Measurements from ENCODE around the gene ZNF446.
"Not testable (repeated sequence)": the region's sequence is repeated elsewhere in the genome, so short reads cannot be mapped to it uniquely, and the experiment has no call there.

ZNF446 gene

GRCh38 chr19:58475714-58476497 is at the start of gene ZNF446:
TSS of gene ZNF446 (plus strand) at chr19:58476352. CDS start at chr19:58477219, 867 bp downstream.
- peak; percentile 97 for DNase-seq (ENCODE audit: low spot score)

DNA sequence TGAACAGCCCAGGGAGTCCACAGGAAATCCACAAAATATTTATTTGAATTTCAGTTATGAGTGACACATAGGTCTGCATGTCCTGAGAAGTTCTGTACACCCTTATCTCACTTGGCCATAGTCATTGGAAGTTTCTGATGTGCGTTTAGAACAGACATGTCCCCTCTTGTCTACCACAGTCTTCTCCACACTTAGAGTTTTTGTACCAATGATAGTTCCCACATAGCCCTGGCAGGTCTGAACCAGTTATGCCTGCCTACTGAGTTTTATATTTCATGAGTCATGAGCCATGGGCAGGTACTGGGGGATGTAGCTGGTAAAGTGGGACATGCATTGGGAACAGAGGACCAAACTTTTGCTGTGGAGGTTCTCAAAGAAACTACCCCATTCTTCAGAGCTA is 47.5 kb upstream of the ZNF446 start:
- no peak for DNase-seq (ENCODE audit: low spot score)

GRCh38 chr19:58429745-58430144 is 46.4 kb upstream of the ZNF446 start:
- no peak for DNase-seq (ENCODE audit: low spot score)

DNA sequence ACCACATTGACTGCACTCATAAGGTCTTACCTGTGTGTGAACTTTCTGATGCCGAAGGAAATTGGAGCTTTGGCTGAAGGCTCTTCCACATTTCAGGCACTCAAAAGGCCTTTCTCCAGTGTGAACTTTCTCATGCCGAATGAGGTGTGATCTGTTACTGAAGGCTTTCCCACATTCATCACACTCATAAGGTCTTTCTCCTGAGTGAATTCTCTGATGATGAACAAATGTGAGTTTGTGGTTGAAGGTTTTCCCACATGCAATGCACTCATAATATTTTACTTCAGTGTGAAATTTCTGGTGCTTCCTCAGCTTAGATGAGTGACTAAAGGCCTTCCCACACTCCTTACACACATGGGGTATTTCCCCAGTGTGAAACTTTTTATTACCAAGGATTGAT is 41.9 kb upstream of the ZNF446 start:
- no peak for DNase-seq (ENCODE audit: low spot score)

GRCh38 chr19:58439576-58440554 is 36.3 kb upstream of the ZNF446 start, which contains the start of gene ZNF132:
TSS of gene ZNF132 (minus strand) at chr19:58440153. CDS start at chr19:58439821, 332 bp downstream.
- DNase-seq (ENCODE audit: low spot score): peak; percentile 59

DNA sequence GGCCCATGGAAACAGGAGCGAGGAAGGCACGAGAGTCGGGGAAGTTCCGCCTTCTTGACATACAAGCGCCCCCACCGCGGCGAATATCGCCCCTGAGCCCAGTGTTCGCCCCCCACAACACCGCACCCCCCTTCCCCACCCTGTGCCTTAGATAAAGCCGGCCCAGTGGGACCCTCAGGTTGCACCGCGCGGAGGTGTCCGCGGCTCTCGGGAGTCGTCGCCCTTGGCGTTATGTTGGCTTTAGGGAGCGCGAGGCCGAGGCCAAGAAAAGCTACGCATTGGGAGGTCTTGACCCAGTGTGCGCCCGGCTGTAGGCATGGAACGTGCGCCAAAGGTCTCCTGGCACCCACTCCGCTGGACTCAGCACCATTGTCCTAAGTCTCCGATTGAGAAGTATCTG is 35.6 kb upstream of the ZNF446 start:
- no peak for DNase-seq (ENCODE audit: low spot score)

DNA sequence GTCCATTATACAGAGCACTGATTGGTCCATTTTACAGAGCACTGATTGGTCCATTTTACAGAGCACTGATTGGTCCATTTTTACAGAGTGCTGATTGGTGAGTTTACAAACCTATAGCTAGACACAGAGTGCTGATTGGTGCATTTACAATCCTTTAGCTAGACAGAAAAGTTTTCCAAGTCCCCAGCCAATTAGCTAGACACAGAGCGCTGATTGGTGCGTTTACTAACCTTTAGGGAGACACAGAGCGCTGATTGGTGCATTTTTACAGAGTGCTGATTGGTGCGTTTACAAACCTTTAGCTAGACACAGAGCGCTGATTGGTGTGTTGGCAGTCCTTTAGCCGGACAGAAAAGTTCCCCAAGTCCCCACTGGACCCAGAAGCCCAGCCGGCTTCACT is 33.2 kb upstream of the ZNF446 start:
- not testable (repeated sequence) for DNase-seq (ENCODE audit: low spot score)

DNA sequence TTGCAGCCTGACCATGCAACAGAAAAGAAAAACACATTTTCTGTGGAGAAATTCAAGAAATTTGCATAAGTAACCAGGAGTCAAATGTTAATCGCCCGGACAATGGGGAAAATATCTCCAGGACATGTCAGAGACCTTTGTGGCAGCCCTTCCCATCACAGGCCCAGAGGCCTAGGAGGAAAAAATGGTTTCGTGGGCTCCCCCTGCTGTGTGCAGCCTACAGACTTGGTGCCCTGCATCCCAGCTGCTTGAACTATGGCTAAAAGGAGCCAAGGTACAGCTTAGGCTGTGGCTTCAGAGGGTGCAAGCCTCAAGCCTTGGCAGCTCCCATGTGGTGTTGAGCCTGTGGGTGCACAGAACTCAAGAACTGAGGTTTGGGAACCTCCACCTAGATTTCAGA is 27.3 kb upstream of the ZNF446 start:
- DNase-seq (ENCODE audit: low spot score): not testable (repeated sequence)

DNA sequence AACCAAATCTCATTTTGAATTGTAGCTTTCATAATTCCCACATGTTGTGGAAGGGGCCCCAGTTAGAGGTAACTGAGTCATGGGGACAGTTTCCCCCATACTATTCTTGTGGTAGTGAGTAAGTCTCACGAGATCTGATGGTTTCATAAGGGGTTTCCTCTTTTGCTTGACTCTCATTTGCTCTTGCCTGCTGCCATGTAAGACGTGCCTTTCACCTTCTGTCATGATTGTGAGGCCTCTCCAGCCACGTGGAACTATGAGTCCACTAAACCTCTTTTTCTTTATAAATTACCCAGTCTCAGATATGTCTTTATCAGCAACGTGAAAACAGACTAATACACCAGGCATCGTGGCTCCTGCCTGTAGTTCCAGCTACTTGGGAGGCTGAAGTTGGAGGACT is 26.2 kb upstream of the ZNF446 start:
- not testable (repeated sequence) for DNase-seq (ENCODE audit: low spot score)

DNA sequence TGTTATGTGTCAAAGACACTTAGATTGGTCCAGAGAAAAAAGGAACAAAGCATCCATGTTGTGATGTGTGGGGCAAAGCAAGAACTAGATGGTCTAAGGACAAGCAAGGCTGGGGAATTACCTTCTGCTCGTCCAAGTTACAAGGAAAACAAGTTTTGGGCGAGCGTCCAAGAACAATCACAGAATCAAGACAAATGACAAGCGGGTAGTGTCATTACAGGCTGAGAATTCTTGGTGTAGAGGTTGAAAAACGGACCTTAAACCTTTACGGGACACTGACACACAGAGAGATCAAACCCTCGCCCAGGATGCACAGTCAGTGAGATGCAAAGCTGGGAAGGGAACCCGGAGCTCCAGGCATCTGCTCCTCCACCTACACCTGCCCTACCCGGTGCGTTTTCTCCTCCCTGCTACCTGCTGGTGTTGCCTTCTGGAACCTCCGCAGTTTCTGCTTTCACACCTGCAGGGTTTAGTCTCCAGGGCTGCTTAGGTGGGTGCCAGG is 25.2 kb upstream of the ZNF446 start:
- no peak for DNase-seq (ENCODE audit: low spot score)

- DNase-seq (ENCODE audit: low spot score): peak; percentile 99
These were observed 24.6 kb upstream of the ZNF446 start, which contains the start of gene ZNF324B for GRCh38 chr19:58451358-58452101. TSS of gene ZNF324B (plus strand) at chr19:58451622. CDS start at chr19:58453702, 2,080 bp downstream.

- DNase-seq (ENCODE audit: low spot score): no peak
These were observed 22.4 kb upstream of the ZNF446 start for GRCh38 chr19:58453743-58454142.

DNA sequence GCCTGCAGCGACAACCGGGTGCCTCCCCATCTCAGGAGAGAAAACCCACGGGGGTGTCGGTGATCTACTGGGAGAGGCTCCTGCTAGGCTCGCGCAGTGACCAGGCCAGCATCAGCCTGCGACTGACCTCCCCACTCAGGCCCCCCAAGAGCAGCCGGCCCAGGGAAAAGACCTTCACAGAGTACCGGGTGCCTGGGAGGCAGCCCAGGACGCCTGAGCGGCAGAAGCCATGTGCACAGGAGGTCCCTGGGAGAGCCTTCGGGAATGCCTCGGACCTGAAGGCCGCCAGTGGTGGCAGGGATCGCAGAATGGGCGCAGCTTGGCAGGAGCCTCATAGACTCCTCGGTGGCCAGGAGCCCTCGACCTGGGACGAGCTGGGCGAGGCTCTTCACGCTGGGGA is 20.8 kb upstream of the ZNF446 start:
- no peak for DNase-seq (ENCODE audit: low spot score)

GRCh38 chr19:58456111-58456510 is 20.0 kb upstream of the ZNF446 start:
- no peak for DNase-seq (ENCODE audit: low spot score)

DNA sequence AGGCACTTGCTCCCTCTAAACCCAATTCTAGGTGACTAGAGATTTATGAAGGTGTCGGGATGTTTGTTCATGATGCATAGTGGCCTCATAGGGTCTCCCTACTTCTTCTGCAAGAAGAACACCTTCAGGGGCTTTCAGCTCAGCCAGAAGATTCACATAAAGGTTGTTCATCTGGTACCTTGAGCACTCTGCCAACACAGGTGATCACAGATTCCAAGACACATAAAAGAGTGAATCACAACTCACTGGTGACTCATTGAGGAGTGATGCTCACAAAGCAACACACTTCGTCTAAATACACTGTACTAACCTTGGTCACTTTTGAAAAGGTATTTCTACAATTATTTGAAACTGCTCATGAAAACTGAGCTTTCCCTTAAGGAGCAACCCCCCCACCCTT is 16.1 kb upstream of the ZNF446 start:
- DNase-seq (ENCODE audit: low spot score): no peak

- DNase-seq (ENCODE audit: low spot score): no peak
These were observed 9.9 kb upstream of the ZNF446 start for GRCh38 chr19:58466089-58466759.

DNA sequence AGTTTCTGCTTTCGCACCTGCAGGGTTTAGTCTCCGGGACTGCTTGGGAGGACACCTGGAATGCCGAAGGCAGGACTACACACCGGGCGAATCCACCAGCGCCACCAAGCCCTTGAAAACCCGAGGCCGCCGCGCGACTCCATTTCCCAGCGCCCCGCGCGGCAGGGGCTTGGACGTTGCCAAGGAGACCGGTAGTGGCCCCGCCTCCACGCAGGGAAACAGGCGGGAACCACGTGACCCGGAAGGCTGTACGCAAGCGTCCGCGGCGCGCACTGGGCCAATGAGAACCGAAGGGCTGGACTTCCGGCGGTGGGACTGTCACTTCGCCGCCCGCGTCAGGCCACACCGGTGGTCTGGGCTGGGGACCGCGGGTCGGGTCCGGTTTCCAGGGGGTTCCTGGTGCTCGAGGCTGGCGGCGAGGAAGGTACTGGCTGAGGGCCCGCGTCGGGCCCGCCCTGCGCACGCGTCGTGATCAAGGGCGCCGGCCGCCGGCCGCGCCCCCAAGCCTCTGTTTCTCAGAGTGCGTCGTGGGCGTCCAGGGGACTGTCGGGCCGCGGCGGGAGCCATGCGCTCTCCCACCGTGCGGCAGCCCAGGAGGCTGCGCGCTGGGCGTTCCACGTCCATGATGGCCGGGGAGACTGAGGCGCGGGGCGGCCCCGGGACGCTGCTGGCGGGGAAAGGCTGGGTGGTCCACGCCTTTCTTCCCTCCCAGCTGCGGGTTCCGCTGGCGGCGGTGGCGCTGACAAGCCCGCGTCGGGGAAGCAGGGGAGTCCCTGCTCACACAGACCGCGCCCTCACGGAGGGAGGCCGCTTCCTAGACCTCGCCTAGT is 9.2 kb upstream of the ZNF446 start, which contains the start of gene ZNF324:
ZNF324 (plus strand) TSS at position 321 of the 830 bp plus-strand sequence. CDS start 2,106 bp downstream, outside the sequence.
- peak; percentile 99 for DNase-seq (ENCODE audit: low spot score)

- no peak for DNase-seq (ENCODE audit: low spot score)
These were observed 7.8 kb upstream of the ZNF446 start for GRCh38 chr19:58468216-58468839.

GRCh38 chr19:58469241-58470013 is 6.7 kb upstream of the ZNF446 start:
- DNase-seq (ENCODE audit: low spot score): no peak
